Psoas muscle (tissue), 8 donors: ENCODE measurements around the gene AMOT. TPM values are rescaled to one million over a fixed set of nuclear protein-coding genes. Genes with fewer than 3 reads are reported as not detected.

ENCODE experiments used
- ATAC-seq, 4 donors: fragments of 200-7000 bp; cut with Tn5 transposase; one replicate each; pipeline ENCODE4 v1.9.1; 2020; ENCODE audit warnings: moderate library complexity in 3 of 4, mild to moderate bottlenecking in 2 of 4
- DNase-seq, 2 donors: peaks; one replicate each; pipeline ENCODE4 v3.0.0-alpha.2; 2020
- H3K27ac ChIP-seq: fragments of 200-600 bp; one replicate; pipeline ENCODE4 v1.8.0; 2022
- H3K27me3 ChIP-seq, 3 donors: fragments of 200-600 bp in 1 of 3; one replicate each; pipeline versions ENCODE4 v1.6.1 to v1.8.0; 2013 to 2022; ENCODE audit warnings: low read length in 2 of 3, mild to moderate bottlenecking in 2 of 3, moderate library complexity in 1 of 3; ENCODE audit not compliant: insufficient read depth in 3 of 3
- H3K36me3 ChIP-seq, 2 donors: fragments of 200-600 bp in 1 of 2; one replicate each; pipeline versions ENCODE4 v1.6.1 to v1.8.0; 2013 to 2022; ENCODE audit warnings: low read depth in 1 of 2, mild to moderate bottlenecking in 1 of 2, moderate library complexity in 1 of 2; ENCODE audit not compliant: insufficient read depth in 1 of 2
- H3K4me1 ChIP-seq: fragments of 200-600 bp; one replicate; pipeline ENCODE4 v1.8.0; 2022
- H3K4me3 ChIP-seq: fragments of 200-600 bp; one replicate; pipeline ENCODE4 v1.8.0; 2022; ENCODE audit warnings: mild to moderate bottlenecking
- H3K9me3 ChIP-seq: fragments of 200-600 bp; one replicate; pipeline ENCODE4 v1.8.0; 2022
- WGBS, 3 donors: extraction: QIAGEN DNeasy Blood & Tissue Kit; methylation state at CpG; one replicate each; pipeline versions ENCODE4 v1.1.6 to v1.1.7; 2013; 5-methylcytosine and 5-hydroxymethylcytosine counted together
- intact Hi-C, 2 donors: fragments of 100-400 bp; cut with DNase I; formaldehyde crosslinking; loops; one replicate each; pipeline versions ENCODE4 v1.11.0 to v1.14.2; 2022
- polyA plus RNA-seq, 3 donors: library from polyadenylated mRNA; stranded (reverse); fragments of 200-250 nt; gene quantifications; one replicate each; pipeline ENCODE4 v1.2.3, GENCODE V29; 2013
- total RNA-seq, 4 donors: library from RNA; stranded (reverse); fragmentation: NEBNext Ultra II Directional in 2 of 4; extraction: Animal tissue kit (Norgen Biotek cat#: 25700) in 2 of 4; gene quantifications; one replicate each; pipeline versions ENCODE4 v1.2.1 to v1.2.4, GENCODE V29; 2021 to 2023
- TF ChIP-seq, protein P1 (sequence below): fragments of 200-600 bp; IDR thresholded peaks from one replicate; pipeline ENCODE4 v1.8.0; 2022; ENCODE audit warnings: antibody characterized with exemption
- donor health status: healthy with polysubstance abuse.
- donor health status: DM: no; HTN: no; CAD: no; lungs with moderate emphysema.
- donor health status: Bipolar disorder and iron deficiency.
- donor health status: healthy.
- donor health status: DM: yes; HTN: yes; CAD: no.
- donor health status: DM: no; HTN: no; CAD: no.
- donor health status: DM: no; HTN: no; CAD: no.
- donor health status: DM: yes; HTN: yes; CAD: no.

The AMOT gene
- total and polyA plus RNA-seq, 7 donors, result 2.5 to 148 (median 72.6) TPM

DNA sequence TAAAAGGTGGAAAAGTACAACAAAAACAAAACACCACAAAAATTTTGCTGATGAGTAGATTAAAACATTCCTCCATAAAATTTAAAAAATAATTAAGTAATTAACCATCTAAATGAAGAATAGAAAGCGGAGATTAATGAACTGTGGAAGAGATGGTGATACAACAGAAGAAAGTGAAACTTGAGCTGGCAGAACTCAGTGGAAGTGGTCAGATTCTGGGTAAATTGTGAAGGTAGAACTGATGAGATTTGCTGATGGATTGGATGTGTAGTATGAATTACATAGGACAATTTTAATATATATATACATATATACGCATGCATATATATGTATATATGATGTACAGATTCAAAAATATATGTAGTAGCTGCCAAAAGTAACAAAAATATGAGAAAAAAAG is 73.9 kb downstream of the AMOT start:
- no peak for ATAC-seq
- Histone ChIP-seq H3K27me3 (no peaks in the 10 kb centered on the region), H3K4me1 (no peaks in the 10 kb centered on the region), H3K36me3 (no peaks in the 10 kb centered on the region), H3K4me3 (no peak overlapping the region), H3K9me3 (no peaks in the 10 kb centered on the region), H3K27ac (no peak overlapping the region)
- DNase-seq, result no peak
- intact Hi-C loops, result no loop called here
- TF ChIP-seq, protein P1, sequence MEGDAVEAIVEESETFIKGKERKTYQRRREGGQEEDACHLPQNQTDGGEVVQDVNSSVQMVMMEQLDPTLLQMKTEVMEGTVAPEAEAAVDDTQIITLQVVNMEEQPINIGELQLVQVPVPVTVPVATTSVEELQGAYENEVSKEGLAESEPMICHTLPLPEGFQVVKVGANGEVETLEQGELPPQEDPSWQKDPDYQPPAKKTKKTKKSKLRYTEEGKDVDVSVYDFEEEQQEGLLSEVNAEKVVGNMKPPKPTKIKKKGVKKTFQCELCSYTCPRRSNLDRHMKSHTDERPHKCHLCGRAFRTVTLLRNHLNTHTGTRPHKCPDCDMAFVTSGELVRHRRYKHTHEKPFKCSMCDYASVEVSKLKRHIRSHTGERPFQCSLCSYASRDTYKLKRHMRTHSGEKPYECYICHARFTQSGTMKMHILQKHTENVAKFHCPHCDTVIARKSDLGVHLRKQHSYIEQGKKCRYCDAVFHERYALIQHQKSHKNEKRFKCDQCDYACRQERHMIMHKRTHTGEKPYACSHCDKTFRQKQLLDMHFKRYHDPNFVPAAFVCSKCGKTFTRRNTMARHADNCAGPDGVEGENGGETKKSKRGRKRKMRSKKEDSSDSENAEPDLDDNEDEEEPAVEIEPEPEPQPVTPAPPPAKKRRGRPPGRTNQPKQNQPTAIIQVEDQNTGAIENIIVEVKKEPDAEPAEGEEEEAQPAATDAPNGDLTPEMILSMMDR, result no peak
- WGBS, 3 donors, result 84 to 98% (median 96%) methylated on average over 2 of the region's 2 CpGs

DNA sequence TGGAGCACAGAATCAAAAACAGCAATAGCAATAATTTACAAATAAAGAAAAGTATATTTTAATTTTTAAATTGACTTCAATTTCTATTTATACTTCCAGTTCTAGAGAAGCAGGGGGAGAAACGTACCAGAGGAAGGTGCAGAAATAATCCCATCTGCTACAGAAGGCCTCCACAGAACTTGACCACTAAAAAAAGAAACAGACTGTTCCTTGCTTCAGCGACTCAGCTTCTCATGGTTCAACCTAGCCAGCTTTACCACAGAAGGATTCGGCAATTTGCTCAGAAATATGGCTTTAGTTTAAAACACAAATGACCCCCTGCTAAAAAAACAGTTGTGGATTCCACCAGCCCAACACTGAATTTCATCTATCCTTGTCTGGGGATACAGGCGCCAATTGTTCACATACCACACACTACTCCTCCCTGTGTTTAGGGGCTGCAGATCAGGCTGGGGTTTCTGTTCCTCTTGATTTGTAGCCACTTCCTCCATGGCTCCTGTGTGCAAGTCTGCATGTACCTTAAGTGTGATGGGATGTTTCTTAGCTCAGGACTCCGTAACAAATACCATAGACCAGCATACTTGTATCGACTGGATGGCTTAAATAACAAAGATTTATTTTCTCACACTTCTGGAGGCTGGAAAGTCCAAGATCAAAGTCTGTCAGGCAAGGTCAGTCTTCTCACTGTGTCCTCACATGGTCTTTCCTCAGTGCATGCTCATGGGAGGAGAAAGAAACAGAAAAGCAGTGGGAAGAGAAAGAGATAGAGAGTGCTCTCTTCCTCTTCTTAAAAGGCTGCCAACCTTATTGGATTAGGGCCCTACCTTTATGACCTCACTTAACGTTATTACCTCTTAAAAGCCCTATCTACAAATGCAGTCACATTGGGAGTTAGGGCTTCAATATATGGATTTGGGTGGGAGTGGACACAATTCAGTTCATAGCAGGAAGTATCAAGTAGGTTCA is 79.1 kb downstream of the AMOT start:
- 35 to 68% (median 45%) methylated on average over 7 of the region's 7 CpGs for whole genome bisulfite sequencing, 3 donors
- ATAC-seq (no peak), DNase-seq (no peak)
- no peak overlapping the region for H3K4me3 ChIP-seq
- no peaks in the 10 kb centered on the region for H3K36me3 ChIP-seq
- H3K27ac ChIP-seq, result peak overlapping the region; percentile 27
- TF ChIP-seq, protein P1, result no peak
- H3K4me1 ChIP-seq, result peaks cover 7% of the 10 kb centered on the region
- H3K9me3 ChIP-seq, result no peaks in the 10 kb centered on the region
- intact Hi-C loops, result no loop called here
- H3K27me3 ChIP-seq, result no peaks in the 10 kb centered on the region

DNA sequence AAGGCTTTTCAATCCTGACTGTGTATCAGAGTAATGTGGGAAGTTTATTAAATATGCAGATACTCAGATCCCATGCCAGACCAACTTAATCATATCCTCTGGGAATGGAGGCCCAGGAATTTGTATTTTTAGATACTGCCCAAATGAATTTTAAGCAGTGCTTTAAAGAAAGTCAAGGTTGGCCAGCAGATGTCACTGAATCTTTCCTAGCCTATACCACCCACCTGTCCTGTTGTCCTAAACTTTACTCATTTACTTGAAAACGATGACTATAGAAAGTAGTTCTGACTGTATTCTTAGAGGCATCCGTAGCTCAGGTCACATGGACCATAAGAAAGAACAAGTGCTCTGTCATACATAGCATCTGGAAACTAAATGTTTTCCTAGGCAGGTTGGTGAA is 79.9 kb downstream of the AMOT start:
- Histone ChIP-seq H3K36me3 (no peaks in the 10 kb centered on the region), H3K4me1 (peaks cover 7% of the 10 kb centered on the region), H3K9me3 (no peaks in the 10 kb centered on the region), H3K27ac (no peak overlapping the region), H3K4me3 (no peak overlapping the region), H3K27me3 (no peaks in the 10 kb centered on the region)
- intact Hi-C loops, result no loop called here
- no peak for DNase-seq
- 27 to 69% (median 33%) methylated on average over 2 of the region's 2 CpGs for WGBS, 3 donors
- peak in 2 of 4 donors; percentile 24 to 26 for ATAC-seq
- TF ChIP-seq, protein P1, result peak; percentile 7

- H3K4me3 ChIP-seq, result no peak overlapping the region
- no peaks in the 10 kb centered on the region for H3K36me3 ChIP-seq
- intact Hi-C loops, result loop anchor here in 1 of 2 donors (5.0 kb wide), 1 partner anchor 182 kb away; no protein-coding TSS in a partner anchor
- DNase-seq (no peak), ATAC-seq (no peak)
- TF ChIP-seq, protein P1, result no peak
- WGBS, 3 donors, result 65 to 73% (median 66%) methylated on average over 2 of the region's 2 CpGs
- H3K27ac ChIP-seq, result no peak overlapping the region
- no peaks in the 10 kb centered on the region for H3K9me3 ChIP-seq
- H3K4me1 ChIP-seq, result peaks cover 7% of the 10 kb centered on the region
- H3K27me3 ChIP-seq, result no peaks in the 10 kb centered on the region
Measured at GRCh38 chrX:112759966-112760365, 80.7 kb downstream of the AMOT start.
